GM23248 (cell line): ENCODE data around the gene COX6B2.

Experiments used
- EZH2 ChIP-seq: fragments of 200-600 bp; sonication (generic); IDR thresholded peaks from 2 replicates; pipeline ENCODE4 v1.6.1; 2018; ENCODE audit warnings: antibody characterized with exemption, mild to moderate bottlenecking; ENCODE audit not compliant: insufficient read depth, poor library complexity, severe bottlenecking
- EZH2phosphoT487 ChIP-seq: fragments of 200-600 bp; sonication (generic); IDR thresholded peaks from 2 replicates; pipeline ENCODE4 v1.6.1; 2018; ENCODE audit warnings: antibody characterized with exemption, moderate library complexity, mild to moderate bottlenecking, low read depth; ENCODE audit not compliant: insufficient read depth

DNA sequence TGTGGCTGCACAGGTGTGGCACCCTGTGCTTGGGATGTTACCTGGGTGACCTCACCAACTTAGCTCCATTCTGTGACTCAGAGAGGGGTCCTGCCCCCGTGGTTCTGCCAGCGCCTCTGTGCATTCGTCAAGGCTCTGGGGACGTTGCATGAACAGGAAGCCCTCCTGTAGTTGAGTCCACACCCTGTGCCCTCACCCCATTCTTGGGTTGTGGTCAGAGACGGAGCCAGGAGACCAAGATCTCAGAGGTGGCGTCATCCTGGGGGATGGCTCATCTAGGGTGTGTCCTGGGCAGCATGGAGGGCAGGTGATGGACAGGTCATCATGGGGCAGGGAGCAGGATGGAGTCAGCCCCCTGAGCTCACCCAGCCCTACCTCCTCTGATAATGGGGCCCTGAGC lies 2.5 kb downstream of the COX6B2 start:
- no peak for TF ChIP-seq EZH2phosphoT487
- no peak for TF ChIP-seq EZH2
